Measurements from ENCODE around the gene PEAR1.

The PEAR1 gene

DNA sequence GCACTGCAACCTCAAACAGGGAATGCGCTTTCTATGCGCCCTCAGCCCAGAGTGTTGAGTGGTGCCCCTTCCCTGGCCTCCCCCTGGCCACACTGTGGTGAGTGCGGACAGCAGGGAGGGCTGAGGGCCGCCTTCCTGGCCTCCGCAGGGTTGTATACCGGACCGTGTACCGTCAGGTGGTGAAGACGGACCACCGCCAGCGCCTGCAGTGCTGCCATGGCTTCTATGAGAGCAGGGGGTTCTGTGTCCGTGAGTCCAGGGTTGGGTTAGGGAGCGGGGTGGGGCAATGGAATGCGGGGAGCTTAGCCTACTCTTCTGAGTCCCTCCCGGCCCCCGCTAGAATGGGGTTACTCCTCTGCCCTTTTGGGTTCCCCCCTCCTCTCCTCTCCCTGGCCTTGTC is 11.7 kb downstream of the PEAR1 start:
- H3K4me1 ChIP-seq (ENCODE audit: low read length): peaks cover 17% of the 10 kb centered on the region

GRCh38 chr1:156905651-156906050 is 12.1 kb downstream of the PEAR1 start:
- H3K4me2 ChIP-seq (ENCODE audit: low read length): no peak overlapping the region
- no peak overlapping the region for H2AFZ ChIP-seq (ENCODE audit: low read depth, low read length)
- no peaks in the 10 kb centered on the region for H3K79me2 ChIP-seq (ENCODE audit: low read length)
- no peaks in the 10 kb centered on the region for H3K9me3 ChIP-seq (ENCODE audit: insufficient read depth, low read length)
- no peak overlapping the region for H3K9ac ChIP-seq (ENCODE audit: low read length)
- peaks cover 10% of the 10 kb centered on the region for H3K27me3 ChIP-seq (ENCODE audit: low read depth, low read length)
- peaks cover 14% of the 10 kb centered on the region; the same call in 1 of the 2 replicates for H3K4me1 ChIP-seq (ENCODE audit: low read length)
- H3K27ac ChIP-seq (ENCODE audit: low read length): no peak overlapping the region
- TF ChIP-seq EZH2phosphoT487 (IDR thresholded peaks at IDR 0.05; ENCODE audit: low read depth): no peak
- TF ChIP-seq, protein P1, sequence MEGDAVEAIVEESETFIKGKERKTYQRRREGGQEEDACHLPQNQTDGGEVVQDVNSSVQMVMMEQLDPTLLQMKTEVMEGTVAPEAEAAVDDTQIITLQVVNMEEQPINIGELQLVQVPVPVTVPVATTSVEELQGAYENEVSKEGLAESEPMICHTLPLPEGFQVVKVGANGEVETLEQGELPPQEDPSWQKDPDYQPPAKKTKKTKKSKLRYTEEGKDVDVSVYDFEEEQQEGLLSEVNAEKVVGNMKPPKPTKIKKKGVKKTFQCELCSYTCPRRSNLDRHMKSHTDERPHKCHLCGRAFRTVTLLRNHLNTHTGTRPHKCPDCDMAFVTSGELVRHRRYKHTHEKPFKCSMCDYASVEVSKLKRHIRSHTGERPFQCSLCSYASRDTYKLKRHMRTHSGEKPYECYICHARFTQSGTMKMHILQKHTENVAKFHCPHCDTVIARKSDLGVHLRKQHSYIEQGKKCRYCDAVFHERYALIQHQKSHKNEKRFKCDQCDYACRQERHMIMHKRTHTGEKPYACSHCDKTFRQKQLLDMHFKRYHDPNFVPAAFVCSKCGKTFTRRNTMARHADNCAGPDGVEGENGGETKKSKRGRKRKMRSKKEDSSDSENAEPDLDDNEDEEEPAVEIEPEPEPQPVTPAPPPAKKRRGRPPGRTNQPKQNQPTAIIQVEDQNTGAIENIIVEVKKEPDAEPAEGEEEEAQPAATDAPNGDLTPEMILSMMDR (IDR thresholded peaks at IDR 0.05; ENCODE audit: low read depth, low read length): no peak
- H3K36me3 ChIP-seq (replicated peaks; ENCODE audit: low read depth, low read length): no peaks in the 10 kb centered on the region
- H4K20me1 ChIP-seq (ENCODE audit: insufficient read depth, low read length): no peaks in the 10 kb centered on the region
- H3K4me3 ChIP-seq (ENCODE audit: low read length): no peak overlapping the region

More for the DNA sequence above, 11.7 kb downstream of the PEAR1 start:
- Histone ChIP-seq H2AFZ (ENCODE audit: low read depth, low read length) (no peak overlapping the region), H3K4me2 (ENCODE audit: low read length) (no peak overlapping the region), H3K27ac (ENCODE audit: low read length) (no peak overlapping the region), H3K9me3 (ENCODE audit: insufficient read depth, low read length) (no peaks in the 10 kb centered on the region), H3K27me3 (ENCODE audit: low read depth, low read length) (peaks cover 10% of the 10 kb centered on the region), H4K20me1 (ENCODE audit: insufficient read depth, low read length) (no peaks in the 10 kb centered on the region), H3K36me3 (replicated peaks; ENCODE audit: low read depth, low read length) (no peaks in the 10 kb centered on the region), H3K9ac (ENCODE audit: low read length) (no peak overlapping the region), H3K4me3 (ENCODE audit: low read length) (no peak overlapping the region), H3K79me2 (ENCODE audit: low read length) (no peaks in the 10 kb centered on the region)
- no peak for TF ChIP-seq EZH2phosphoT487 (IDR thresholded peaks at IDR 0.05; ENCODE audit: low read depth)
- TF ChIP-seq, protein P1 (IDR thresholded peaks at IDR 0.05; ENCODE audit: low read depth, low read length): no peak

DNA sequence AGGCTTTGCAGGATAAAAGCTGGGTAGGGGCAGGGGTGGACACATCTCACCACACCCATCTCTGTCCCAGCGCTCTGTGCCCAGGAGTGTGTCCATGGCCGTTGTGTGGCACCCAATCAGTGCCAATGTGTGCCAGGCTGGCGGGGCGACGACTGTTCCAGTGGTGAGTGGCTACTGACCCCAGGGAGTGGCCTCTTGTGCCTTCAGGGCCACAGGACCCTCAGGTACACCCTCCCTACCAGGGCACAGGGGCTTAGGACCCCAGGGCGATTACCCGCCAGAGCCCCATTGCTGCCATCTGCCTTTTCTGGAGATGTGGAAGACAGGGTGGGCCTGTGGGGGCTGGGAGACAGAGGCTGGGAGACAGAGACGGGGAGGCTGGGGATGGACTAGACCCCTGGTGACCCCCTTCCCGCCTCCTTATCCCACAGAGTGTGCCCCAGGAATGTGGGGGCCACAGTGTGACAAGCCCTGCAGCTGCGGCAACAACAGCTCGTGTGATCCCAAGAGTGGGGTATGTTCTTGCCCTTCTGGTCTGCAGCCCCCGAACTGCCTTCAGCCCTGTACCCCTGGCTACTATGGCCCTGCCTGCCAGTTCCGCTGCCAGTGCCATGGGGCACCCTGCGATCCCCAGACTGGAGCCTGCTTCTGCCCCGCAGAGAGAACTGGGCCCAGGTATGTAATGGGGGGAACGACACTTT is 12.8 kb downstream of the PEAR1 start:
- H3K27ac ChIP-seq (ENCODE audit: low read length): no peak overlapping the region
- no peaks in the 10 kb centered on the region for H3K79me2 ChIP-seq (ENCODE audit: low read length)
- H3K4me1 ChIP-seq (ENCODE audit: low read length): peaks cover 14% of the 10 kb centered on the region; the same call in 1 of the 2 replicates
- TF ChIP-seq, protein P1 (IDR thresholded peaks at IDR 0.05; ENCODE audit: low read depth, low read length): no peak
- TF ChIP-seq EZH2phosphoT487 (IDR thresholded peaks at IDR 0.05; ENCODE audit: low read depth): no peak
- no peaks in the 10 kb centered on the region for H4K20me1 ChIP-seq (ENCODE audit: insufficient read depth, low read length)
- no peak overlapping the region for H3K4me3 ChIP-seq (ENCODE audit: low read length)
- H3K4me2 ChIP-seq (ENCODE audit: low read length): no peak overlapping the region
- H3K36me3 ChIP-seq (replicated peaks; ENCODE audit: low read depth, low read length): no peaks in the 10 kb centered on the region
- peaks cover 10% of the 10 kb centered on the region for H3K27me3 ChIP-seq (ENCODE audit: low read depth, low read length)
- no peaks in the 10 kb centered on the region for H3K9me3 ChIP-seq (ENCODE audit: insufficient read depth, low read length)
- H2AFZ ChIP-seq (ENCODE audit: low read depth, low read length): no peak overlapping the region
- no peak overlapping the region for H3K9ac ChIP-seq (ENCODE audit: low read length)

DNA sequence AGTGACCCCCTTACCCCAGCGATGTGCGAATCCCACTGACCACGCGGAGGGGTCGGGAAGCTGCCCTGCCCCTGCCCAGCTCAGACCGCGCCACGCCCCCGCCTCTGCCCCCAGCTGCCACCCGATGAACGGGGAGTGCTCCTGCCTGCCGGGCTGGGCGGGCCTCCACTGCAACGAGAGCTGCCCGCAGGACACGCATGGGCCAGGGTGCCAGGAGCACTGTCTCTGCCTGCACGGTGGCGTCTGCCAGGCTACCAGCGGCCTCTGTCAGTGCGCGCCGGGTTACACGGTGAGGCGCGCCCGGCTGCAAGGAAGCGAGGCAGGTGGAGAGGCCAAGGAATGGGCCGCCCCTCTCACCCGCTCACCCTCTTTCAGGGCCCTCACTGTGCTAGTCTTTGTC is 15.0 kb downstream of the PEAR1 start:
- Histone ChIP-seq H3K4me2 (ENCODE audit: low read length) (no peak overlapping the region), H3K27ac (ENCODE audit: low read length) (no peak overlapping the region), H3K36me3 (replicated peaks; ENCODE audit: low read depth, low read length) (no peaks in the 10 kb centered on the region), H3K4me3 (ENCODE audit: low read length) (no peak overlapping the region), H2AFZ (ENCODE audit: low read depth, low read length) (no peak overlapping the region), H3K9ac (ENCODE audit: low read length) (no peak overlapping the region), H4K20me1 (ENCODE audit: insufficient read depth, low read length) (no peaks in the 10 kb centered on the region), H3K79me2 (ENCODE audit: low read length) (no peaks in the 10 kb centered on the region), H3K4me1 (ENCODE audit: low read length) (peaks cover 9% of the 10 kb centered on the region; the same call in 1 of the 2 replicates), H3K27me3 (ENCODE audit: low read depth, low read length) (peaks cover 4% of the 10 kb centered on the region; the same call in 1 of the 2 replicates), H3K9me3 (ENCODE audit: insufficient read depth, low read length) (no peaks in the 10 kb centered on the region)
- no peak for TF ChIP-seq EZH2phosphoT487 (IDR thresholded peaks at IDR 0.05; ENCODE audit: low read depth)
